GM23248 (cell line): Measurements from ENCODE around the gene CLPTM1L.

Experiments
- EZH2 ChIP-seq: fragments of 200-600 bp; sonication (generic); IDR thresholded peaks from 2 replicates; pipeline ENCODE4 v1.6.1; 2018; ENCODE audit warnings: antibody characterized with exemption, mild to moderate bottlenecking; ENCODE audit not compliant: insufficient read depth, poor library complexity, severe bottlenecking
- EZH2phosphoT487 ChIP-seq: fragments of 200-600 bp; sonication (generic); IDR thresholded peaks from 2 replicates; pipeline ENCODE4 v1.6.1; 2018; ENCODE audit warnings: antibody characterized with exemption, moderate library complexity, mild to moderate bottlenecking, low read depth; ENCODE audit not compliant: insufficient read depth

- TF ChIP-seq EZH2phosphoT487 = no peak
- TF ChIP-seq EZH2 = no peak
Measured at GRCh38 chr5:1378096-1378495, 33.2 kb upstream of the CLPTM1L start.
